ENCODE measurements around the gene EFCAB6. TPM values are rescaled to one million over a fixed set of nuclear protein-coding genes. Genes with fewer than 3 reads are reported as not detected.

Gene EFCAB6
- total and polyA plus RNA-seq, 2 of the 13 experiments (the other 11 are each of a cell fraction or from before 2014, with no cell fraction given): not detected

DNA sequence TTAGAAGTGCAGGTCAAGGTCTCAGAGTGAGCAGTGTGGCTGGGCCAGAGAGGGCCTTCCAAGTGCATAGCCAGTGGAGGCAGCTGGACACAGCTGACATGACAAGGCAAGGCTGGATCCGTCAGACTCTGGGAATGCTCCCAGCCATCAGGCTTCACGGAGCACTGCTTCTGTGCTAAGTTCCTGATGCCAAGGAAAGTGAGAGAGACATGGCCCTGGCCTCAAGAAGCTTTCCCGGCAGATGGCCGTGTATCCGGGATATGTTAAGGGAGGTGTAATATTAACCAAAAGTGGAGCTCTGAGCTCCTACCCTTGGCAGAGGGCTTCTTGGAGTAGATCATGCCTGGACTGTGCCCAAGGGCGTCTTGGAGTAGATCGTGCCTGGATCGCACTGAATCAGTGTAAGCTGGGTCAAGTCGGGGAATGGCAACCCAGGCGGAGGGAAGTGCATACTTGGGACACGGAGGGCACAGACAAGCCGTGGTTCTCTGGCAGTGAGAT, 7.4 kb upstream of the EFCAB6 start:
- H3K9me3 ChIP-seq (ENCODE audit: low read length): no peaks in the 10 kb centered on the region
- no peaks in the 10 kb centered on the region for H4K20me1 ChIP-seq (ENCODE audit: insufficient read depth, low read length)
- H3K4me3 ChIP-seq (replicated peaks in 1 of 3; ENCODE audit: insufficient read depth in 1 of 3, low read depth in 2 of 3, low read length in 3 of 3): no peak overlapping the region
- no peaks in the 10 kb centered on the region for H3K79me2 ChIP-seq (ENCODE audit: insufficient read depth, low read length)
- H3K4me1 ChIP-seq (ENCODE audit: insufficient read depth, low read length): peaks cover 12% of the 10 kb centered on the region
- 15% methylated on average over 7 of the region's 12 CpGs for WGBS (ENCODE audit: low lambda C conversion rate)
- no peak overlapping the region for H3K9ac ChIP-seq (ENCODE audit: insufficient read depth, low read depth, low read length)
- FAIRE-seq: no peak
- H3K4me2 ChIP-seq (ENCODE audit: low read depth, low read length): no peak overlapping the region
- no peak overlapping the region for H2AFZ ChIP-seq (ENCODE audit: low read length)
- no peaks in the 10 kb centered on the region for H3K36me3 ChIP-seq (replicated peaks in 1 of 2; ENCODE audit: control insufficient read depth in 1 of 2, insufficient read depth in 2 of 2, low read length in 2 of 2)
- H3K27ac ChIP-seq (ENCODE audit: extremely low read length, insufficient read depth, low read length): no peak overlapping the region
- POLR2A ChIA-PET: no interaction called here
- BruUV-seq (replicated peaks): no TSS peak
- no peak for DNase-seq (ENCODE audit: low spot score)
- peaks cover 0 to 44% of the 10 kb centered on the region in 2 experiments; a peak in 4 of 5 replicates for H3K27me3 ChIP-seq (ENCODE audit: control insufficient read depth in 1 of 2, insufficient read depth in 2 of 2, low read length in 2 of 2)
- CTCF ChIA-PET (ENCODE audit: low intra/inter-chr PET ratio, low total read pairs): no interaction called here
- in situ Hi-C loops (cut with HindIII; ENCODE audit: extremely low pct_ligation_motif_present, low pct_unique_long_range_greater_than_20kb) (no loop called here), intact Hi-C loops (cut with micrococcal nuclease; ENCODE audit: unreplicated experiment) (no loop called here)
- ATAC-seq: no peak
- no peak for TF ChIP-seq NR2C2 (CRISPR knock-in tag; IDR thresholded peaks at IDR 0.05; ENCODE audit: borderline replicate concordance)
- TF ChIP-seq, protein P1, sequence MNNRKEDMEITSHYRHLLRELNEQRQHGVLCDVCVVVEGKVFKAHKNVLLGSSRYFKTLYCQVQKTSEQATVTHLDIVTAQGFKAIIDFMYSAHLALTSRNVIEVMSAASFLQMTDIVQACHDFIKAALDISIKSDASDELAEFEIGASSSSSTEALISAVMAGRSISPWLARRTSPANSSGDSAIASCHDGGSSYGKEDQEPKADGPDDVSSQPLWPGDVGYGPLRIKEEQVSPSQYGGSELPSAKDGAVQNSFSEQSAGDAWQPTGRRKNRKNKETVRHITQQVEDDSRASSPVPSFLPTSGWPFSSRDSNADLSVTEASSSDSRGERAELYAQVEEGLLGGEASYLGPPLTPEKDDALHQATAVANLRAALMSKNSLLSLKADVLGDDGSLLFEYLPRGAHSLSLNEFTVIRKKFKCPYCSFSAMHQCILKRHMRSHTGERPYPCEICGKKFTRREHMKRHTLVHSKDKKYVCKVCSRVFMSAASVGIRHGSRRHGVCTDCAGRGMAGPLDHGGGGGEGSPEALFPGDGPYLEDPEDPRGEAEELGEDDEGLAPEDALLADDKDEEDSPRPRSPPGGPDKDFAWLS (CRISPR knock-in tag; IDR thresholded peaks at IDR 0.05; ENCODE audit: borderline replicate concordance): no peak
- TF ChIP-seq ZNF460 (CRISPR knock-in tag; IDR thresholded peaks at IDR 0.05; ENCODE audit: borderline replicate concordance): no peak
- TF ChIP-seq ADNP (CRISPR knock-in tag; IDR thresholded peaks at IDR 0.05): no peak
- TF ChIP-seq NFYB (CRISPR knock-in tag; IDR thresholded peaks at IDR 0.05): no peak
- no peak for TF ChIP-seq ZNF839 (CRISPR knock-in tag; IDR thresholded peaks at IDR 0.05; ENCODE audit: borderline replicate concordance)
- no peak for TF ChIP-seq ZNF329 (CRISPR knock-in tag; IDR thresholded peaks at IDR 0.05; ENCODE audit: low read depth)
- TF ChIP-seq ESRRA (CRISPR knock-in tag; IDR thresholded peaks at IDR 0.05; ENCODE audit: low read depth): no peak
- TF ChIP-seq ZBTB42 (CRISPR knock-in tag; IDR thresholded peaks at IDR 0.05): no peak
- TF ChIP-seq PPARG (CRISPR knock-in tag; conservative IDR thresholded peaks at IDR 0.05): no peak
- TF ChIP-seq ZNF543 (CRISPR knock-in tag; IDR thresholded peaks at IDR 0.05): no peak
- TF ChIP-seq, protein P2, sequence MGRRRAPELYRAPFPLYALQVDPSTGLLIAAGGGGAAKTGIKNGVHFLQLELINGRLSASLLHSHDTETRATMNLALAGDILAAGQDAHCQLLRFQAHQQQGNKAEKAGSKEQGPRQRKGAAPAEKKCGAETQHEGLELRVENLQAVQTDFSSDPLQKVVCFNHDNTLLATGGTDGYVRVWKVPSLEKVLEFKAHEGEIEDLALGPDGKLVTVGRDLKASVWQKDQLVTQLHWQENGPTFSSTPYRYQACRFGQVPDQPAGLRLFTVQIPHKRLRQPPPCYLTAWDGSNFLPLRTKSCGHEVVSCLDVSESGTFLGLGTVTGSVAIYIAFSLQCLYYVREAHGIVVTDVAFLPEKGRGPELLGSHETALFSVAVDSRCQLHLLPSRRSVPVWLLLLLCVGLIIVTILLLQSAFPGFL (CRISPR knock-in tag; IDR thresholded peaks at IDR 0.05): no peak
- TF ChIP-seq, protein P3, sequence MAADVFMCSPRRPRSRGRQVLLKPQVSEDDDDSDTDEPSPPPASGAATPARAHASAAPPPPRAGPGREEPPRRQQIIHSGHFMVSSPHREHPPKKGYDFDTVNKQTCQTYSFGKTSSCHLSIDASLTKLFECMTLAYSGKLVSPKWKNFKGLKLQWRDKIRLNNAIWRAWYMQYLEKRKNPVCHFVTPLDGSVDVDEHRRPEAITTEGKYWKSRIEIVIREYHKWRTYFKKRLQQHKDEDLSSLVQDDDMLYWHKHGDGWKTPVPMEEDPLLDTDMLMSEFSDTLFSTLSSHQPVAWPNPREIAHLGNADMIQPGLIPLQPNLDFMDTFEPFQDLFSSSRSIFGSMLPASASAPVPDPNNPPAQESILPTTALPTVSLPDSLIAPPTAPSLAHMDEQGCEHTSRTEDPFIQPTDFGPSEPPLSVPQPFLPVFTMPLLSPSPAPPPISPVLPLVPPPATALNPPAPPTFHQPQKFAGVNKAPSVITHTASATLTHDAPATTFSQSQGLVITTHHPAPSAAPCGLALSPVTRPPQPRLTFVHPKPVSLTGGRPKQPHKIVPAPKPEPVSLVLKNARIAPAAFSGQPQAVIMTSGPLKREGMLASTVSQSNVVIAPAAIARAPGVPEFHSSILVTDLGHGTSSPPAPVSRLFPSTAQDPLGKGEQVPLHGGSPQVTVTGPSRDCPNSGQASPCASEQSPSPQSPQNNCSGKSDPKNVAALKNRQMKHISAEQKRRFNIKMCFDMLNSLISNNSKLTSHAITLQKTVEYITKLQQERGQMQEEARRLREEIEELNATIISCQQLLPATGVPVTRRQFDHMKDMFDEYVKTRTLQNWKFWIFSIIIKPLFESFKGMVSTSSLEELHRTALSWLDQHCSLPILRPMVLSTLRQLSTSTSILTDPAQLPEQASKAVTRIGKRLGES (CRISPR knock-in tag; IDR thresholded peaks at IDR 0.05; ENCODE audit: borderline replicate concordance): no peak
- TF ChIP-seq NAIF1 (CRISPR knock-in tag; IDR thresholded peaks at IDR 0.05; ENCODE audit: borderline replicate concordance): no peak
- TF ChIP-seq REL (CRISPR knock-in tag; conservative IDR thresholded peaks at IDR 0.05): no peak
- no peak for TF ChIP-seq ZNF232 (CRISPR knock-in tag; IDR thresholded peaks at IDR 0.05; ENCODE audit: borderline replicate concordance)

All from HepG2 (cell line).